Limb (tissue), 2 donors: Measurements from ENCODE around the gene VARS2.

Experiments used
- DNase-seq, 2 donors: peaks; one replicate each; pipeline ENCODE4 v3.0.0-alpha.2; 2016; ENCODE audit errors: extremely low spot score in 2 of 2

VARS2 gene

DNA sequence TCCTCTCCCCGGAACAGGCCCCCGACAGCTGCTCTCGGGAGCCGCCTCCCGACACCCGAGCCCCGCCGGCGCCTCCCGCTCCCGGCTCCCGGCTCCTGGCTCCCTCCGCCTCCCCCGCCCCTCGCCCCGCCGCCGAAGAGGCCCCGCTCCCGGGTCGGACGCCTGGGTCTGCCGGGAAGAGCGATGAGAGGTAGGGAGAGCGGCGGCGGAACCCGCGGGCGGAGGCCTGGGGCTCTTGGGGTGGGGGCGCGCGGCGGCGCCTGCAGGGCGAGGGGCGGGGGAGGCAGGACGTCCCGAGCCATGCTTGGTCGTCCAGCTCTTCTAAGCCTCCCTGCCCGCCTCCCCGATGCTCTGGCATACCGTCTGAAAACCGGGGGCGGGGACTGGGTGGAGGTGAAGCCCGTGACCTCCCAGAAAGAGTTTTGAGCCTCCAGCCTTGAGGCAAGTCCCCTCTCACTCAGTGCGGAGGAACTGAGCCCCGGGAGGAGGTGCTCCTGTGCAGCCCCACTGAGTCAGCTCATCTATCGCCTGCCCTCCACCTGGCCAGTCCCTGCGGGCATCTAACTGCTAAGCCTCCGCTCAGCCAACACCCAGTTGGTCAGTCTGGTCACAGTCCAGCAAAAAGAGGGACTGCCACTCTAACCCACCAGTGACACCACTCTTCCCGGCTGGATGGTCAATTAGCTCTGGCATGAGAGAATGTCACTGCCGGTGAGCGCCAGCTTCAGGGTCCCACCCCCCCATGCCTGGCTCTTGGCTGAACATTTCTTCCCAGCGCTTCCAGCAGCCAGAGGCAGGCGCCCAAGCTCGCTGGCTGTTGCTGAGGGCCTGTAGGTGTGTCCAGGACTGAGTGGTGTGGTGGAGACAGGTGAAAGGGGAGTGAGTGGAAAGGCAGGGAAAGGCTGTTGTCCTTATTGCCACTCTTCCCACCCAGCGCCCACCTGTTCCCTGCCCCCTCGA, 29.2 kb upstream of the VARS2 start:
- peak in 1 of 2 donors; percentile 69 for DNase-seq

DNA sequence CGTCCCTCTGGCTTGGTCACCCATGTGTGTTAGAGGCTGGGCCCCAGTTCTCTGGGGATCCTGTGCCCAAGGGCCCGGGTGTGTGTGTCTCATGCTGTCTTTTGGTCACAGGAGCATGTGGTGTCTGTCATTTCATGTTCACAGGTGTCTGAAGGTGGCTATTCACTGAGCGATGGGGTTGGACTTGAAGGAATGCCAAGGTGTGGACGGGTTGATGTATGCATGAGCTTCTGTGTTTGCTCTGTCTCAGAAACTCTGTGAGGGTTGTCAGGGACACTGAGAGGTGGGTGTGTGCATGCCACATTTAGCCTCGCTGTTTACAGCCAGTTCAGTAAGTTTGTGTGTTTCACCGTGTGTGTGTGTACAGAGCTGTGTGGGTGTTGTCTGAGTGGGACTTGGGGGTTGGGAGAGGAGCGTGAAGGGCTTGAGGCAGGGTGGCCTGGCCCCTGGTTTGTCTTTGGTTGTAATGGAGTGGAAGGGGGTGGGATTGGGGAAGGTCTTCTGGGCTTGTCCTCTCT, 28.5 kb upstream of the VARS2 start:
- DNase-seq: peak in 1 of 2 donors; percentile 41

GRCh38 chr6:30885999-30886896, 27.8 kb upstream of the VARS2 start:
- DNase-seq: peak in 1 of 2 donors; percentile 81

DNA sequence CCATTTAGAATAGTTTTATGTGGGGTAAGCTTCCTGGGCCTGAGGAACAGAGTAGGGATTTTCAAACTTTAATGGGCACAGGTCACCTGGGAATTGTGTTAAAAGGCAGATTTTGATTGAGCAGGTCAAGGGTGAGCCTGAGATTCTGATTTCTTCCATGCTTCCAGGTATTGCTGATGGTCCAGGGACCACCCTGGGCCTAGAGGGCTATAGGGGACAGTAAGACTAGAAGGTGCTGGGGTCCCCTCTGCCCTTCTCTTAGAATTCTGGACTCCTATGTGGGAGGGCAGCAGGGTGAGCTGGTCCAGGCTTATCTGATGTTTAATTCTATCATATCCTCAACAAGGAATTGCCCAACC, 27.2 kb upstream of the VARS2 start:
- DNase-seq: no peak

DNA sequence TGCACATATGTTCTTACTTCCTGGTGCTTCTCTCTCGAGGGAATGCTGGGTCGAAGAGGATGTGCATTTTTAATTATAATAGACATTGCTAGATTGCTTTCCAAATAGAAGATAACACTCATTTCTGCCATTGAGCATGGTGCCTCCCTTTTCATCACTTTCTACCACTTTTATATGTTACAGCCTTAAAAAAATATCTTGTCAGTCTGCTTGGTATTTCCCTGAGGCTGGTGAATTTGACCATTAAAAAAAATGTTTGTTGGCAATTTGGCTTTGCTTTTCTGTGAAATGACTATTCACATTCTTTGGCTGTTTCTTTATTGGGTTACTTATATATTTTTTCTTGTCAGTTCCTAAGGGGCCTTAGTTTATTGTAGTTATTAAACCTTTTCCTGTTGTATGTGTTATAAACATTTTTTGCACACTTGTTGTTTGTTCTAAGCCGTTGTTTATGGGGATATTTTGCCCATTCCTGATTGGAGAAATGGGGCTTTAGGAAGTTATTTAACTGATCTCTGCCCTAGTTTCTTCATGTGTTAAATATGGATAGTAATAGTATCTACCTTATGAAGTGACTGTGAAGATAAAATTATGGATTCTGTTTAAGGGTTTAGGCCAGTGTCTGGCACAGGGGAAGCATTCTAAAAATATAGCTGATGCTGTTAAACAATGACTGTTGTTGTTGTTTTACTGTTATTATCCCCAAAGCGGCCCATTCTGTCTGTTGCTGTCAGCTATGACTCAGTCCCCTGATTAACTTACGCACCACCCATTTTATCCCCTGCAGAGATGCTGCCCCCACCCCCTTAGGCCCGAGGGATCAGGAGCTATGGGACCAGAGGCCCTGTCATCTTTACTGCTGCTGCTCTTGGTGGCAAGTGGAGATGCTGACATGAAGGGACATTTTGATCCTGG, 25.9 kb upstream of the VARS2 start:
- no peak for DNase-seq

GRCh38 chr6:30888816-30889495, 25.1 kb upstream of the VARS2 start:
- no peak for DNase-seq

GRCh38 chr6:30889496-30889885, 24.5 kb upstream of the VARS2 start:
- DNase-seq: no peak

DNA sequence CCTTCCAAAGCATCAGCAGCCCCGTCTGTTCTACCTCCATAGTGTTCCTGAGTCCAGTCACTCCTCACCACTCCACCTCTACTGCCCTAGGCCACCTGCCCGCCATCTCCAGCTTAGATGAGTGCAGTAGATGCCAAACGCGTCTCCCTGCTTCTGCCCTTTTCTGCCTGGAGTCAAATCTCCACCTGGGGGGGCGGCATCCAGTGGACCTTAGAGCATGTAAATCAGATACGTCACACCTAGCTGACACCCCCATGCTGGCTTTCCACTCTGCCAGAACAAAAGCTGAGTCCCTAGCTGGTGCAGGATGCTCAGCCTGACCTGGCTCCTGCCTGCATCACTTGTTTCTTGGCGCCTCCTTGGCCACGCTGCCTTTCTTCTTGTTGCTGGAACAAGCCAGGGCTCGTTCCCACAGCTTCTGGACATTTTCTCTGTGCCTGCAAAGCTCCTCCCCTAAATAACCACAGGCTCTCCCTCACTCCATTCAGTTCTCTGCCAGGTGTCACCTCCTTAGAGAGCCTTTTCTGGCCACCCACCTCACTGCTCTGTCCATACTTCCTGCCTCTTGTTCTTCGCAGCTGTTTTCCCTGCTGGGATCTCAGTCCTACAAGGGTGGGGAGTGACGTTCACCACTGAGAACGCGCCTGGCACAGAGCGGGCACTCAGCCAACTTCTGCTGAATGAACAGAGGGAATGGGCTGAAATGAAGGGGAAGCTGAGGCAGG, 24.0 kb upstream of the VARS2 start:
- no peak for DNase-seq

GRCh38 chr6:30890646-30891449, 23.2 kb upstream of the VARS2 start:
- no peak for DNase-seq

DNA sequence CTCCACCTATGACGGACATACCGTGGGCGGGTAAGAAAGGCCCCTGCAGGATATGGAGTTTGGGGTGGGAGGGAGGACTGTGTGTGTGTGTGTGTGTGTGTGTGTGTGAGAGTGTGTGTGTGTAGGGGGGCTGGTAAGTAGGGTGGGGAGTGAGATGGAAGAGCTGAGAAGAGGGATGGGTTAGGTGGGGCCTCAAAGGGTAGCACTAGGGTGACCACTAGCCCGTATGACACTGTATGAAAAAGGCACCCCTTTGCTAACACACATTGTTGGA, 22.7 kb upstream of the VARS2 start:
- DNase-seq: no peak

DNA sequence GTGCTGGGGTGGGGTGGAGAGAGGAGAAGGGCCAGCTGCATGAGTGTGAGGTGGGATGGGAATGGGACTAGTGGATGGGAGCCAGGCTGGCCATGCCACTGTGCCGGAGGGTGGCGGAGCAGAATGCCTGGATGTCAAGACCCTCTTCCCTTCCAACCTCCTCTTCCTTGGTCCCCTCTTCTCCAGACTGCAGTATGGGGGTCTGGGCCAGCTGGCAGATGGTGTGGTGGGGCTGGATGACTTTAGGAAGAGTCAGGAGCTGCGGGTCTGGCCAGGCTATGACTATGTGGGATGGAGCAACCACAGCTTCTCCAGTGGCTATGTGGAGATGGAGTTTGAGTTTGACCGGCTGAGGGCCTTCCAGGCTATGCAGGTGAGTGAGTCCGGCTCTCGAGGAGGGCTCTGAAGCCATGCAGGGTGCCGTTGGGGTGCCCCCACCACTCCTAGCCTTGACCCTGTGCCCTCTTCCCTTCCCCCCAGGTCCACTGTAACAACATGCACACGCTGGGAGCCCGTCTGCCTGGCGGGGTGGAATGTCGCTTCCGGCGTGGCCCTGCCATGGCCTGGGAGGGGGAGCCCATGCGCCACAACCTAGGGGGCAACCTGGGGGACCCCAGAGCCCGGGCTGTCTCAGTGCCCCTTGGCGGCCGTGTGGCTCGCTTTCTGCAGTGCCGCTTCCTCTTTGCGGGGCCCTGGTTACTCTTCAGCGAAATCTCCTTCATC, 22.1 kb upstream of the VARS2 start:
- DNase-seq: no peak

DNA sequence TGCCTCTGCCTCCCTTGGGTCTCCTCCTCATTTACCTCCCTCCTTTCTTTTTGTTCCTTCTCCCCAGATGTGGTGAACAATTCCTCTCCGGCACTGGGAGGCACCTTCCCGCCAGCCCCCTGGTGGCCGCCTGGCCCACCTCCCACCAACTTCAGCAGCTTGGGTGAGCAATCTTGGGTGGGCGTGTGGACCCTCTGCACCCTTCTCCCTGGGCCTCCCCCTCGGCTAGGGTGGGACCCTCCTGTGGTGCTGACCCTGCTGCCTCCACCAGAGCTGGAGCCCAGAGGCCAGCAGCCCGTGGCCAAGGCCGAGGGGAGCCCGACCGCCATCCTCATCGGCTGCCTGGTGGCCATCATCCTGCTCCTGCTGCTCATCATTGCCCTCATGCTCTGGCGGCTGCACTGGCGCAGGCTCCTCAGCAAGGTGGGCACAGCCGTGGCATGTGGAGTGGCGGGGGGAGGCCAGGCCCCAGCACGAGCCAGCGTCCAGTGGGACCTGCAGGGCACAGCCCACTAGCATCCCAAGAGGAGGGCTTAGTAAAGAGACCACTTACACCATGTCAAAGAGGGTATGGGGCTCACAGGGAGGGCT, 20.9 kb upstream of the VARS2 start:
- DNase-seq: peak in 1 of 2 donors; percentile 25

DNA sequence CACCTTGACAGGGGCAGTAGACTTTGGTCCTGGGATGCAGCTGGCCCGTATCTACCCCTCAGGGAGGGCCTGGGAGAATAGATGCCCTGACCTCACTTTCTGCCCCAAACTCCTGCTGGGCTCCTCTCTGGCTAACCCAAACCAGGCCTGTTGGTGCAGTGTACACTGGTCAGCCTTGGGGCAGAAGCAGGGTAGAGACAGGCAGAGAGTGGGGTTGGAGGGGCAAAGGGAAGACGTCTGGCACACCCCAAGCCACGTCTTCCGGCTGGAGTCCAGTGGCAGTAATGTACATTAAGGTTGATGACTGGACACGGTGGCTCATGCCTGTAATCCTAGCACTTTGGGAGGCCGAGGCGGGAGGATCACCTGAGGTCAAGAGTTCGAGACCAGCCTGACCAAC, 20.4 kb upstream of the VARS2 start:
- no peak for DNase-seq

DNA sequence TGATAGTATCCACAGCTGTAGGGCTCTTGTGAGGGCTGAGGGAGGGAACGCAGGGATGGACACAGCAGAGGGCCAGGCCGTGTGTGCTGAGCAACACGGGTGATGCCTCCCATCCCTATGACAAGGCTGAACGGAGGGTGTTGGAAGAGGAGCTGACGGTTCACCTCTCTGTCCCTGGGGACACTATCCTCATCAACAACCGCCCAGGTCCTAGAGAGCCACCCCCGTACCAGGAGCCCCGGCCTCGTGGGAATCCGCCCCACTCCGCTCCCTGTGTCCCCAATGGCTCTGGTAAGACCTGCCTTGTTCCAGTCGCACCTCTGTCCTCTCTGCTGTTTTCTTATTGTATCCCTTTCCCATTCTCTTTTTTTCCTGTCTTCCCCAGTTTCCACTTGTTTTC, 19.7 kb upstream of the VARS2 start:
- no peak for DNase-seq

GRCh38 chr6:30894935-30895334, 19.1 kb upstream of the VARS2 start:
- DNase-seq: no peak

DNA sequence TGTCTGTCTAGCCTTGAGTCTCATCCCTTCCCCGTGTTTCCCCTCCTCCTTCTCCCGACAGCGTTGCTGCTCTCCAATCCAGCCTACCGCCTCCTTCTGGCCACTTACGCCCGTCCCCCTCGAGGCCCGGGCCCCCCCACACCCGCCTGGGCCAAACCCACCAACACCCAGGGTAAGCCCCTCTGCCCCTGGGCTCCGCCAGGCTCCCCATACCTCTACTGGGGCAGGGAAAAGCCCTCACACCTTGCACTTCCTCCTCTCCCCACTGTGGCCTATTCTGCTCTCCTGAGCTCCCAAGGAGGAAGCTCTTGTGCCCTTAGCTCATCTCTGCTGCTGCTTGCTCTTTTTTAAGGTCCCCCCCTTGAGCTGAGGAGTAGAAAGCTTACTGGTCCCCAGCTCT, 18.7 kb upstream of the VARS2 start:
- DNase-seq: no peak

- DNase-seq: no peak
These were observed 17.5 kb upstream of the VARS2 start for GRCh38 chr6:30896541-30896940.

DNA sequence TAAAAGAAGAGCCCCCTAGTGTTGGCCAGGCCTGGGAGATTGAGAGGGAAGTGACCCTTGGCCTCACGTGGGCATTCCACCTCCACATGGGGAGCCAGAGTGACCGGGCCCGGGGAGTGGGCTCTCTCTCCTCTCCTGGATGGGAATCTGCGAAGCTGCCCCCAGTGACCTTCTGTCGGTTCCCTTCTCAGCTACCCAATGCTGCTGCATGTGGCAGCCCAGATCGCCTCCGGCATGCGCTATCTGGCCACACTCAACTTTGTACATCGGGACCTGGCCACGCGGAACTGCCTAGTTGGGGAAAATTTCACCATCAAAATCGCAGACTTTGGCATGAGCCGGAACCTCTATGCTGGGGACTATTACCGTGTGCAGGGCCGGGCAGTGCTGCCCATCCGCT, 16.2 kb upstream of the VARS2 start:
- DNase-seq: no peak
